Hepatocyte (in vitro differentiated cells): Measurements from ENCODE around the gene HECTD4. TPM values are rescaled to one million over a fixed set of nuclear protein-coding genes. Genes with fewer than 3 reads are reported as not detected.

Source experiments
- DNase-seq: peaks from one replicate; pipeline ENCODE4 v3.0.0-alpha.2; 2016; ENCODE audit warnings: low spot score
- H2AFZ ChIP-seq: fragments of 200-600 bp; sonication (generic); 2 replicates; pipeline ENCODE4 v1.6.0; 2016; ENCODE audit warnings: antibody characterized with exemption, mild to moderate bottlenecking
- H3K27ac ChIP-seq: fragments of 200-600 bp; sonication (generic); 2 replicates; pipeline ENCODE4 v1.5.1; 2016; ENCODE audit warnings: mild to moderate bottlenecking
- H3K27me3 ChIP-seq: fragments of 200-600 bp; sonication (generic); 2 replicates; pipeline ENCODE4 v1.6.1; 2016
- H3K36me3 ChIP-seq: fragments of 200-600 bp; sonication (generic); replicated peaks from 2 replicates; pipeline ENCODE4 v1.5.1; 2016; ENCODE audit warnings: low read depth; ENCODE audit not compliant: insufficient read depth
- H3K4me1 ChIP-seq: fragments of 200-600 bp; sonication (generic); 2 replicates; pipeline ENCODE4 v1.5.1; 2016; ENCODE audit warnings: mild to moderate bottlenecking, moderate library complexity; ENCODE audit not compliant: insufficient read depth
- H3K4me2 ChIP-seq: fragments of 200-600 bp; sonication (generic); 2 replicates; pipeline ENCODE4 v1.6.0; 2016
- H3K4me3 ChIP-seq: fragments of 200-600 bp; sonication (generic); 2 replicates; pipeline ENCODE4 v1.5.1; 2016; ENCODE audit warnings: mild to moderate bottlenecking
- H3K79me2 ChIP-seq: fragments of 200-600 bp; sonication (generic); 2 replicates; pipeline ENCODE4 v1.6.0; 2017; ENCODE audit warnings: mild to moderate bottlenecking
- H3K9me2 ChIP-seq: fragments of 200-600 bp; sonication (generic); replicated peaks from 2 replicates; pipeline ENCODE4 v1.6.0; 2017; ENCODE audit warnings: mild to moderate bottlenecking; ENCODE audit not compliant: insufficient read depth
- H3K9me3 ChIP-seq: fragments of 200-600 bp; sonication (generic); 2 replicates; pipeline ENCODE4 v1.5.1; 2016; ENCODE audit warnings: low read depth, mild to moderate bottlenecking
- H4K20me1 ChIP-seq: fragments of 200-600 bp; sonication (generic); 2 replicates; pipeline ENCODE4 v1.6.0; 2016; ENCODE audit warnings: mild to moderate bottlenecking; ENCODE audit not compliant: insufficient read depth, poor library complexity, severe bottlenecking
- EZH2 ChIP-seq: fragments of 200-600 bp; sonication (generic); IDR thresholded peaks from 2 replicates; pipeline ENCODE4 v1.6.1; 2016; ENCODE audit warnings: antibody characterized with exemption, mild to moderate bottlenecking, borderline replicate concordance
- EZH2phosphoT487 ChIP-seq: fragments of 200-600 bp; sonication (generic); IDR thresholded peaks from one replicate; pipeline ENCODE4 v1.6.1; 2018; ENCODE audit warnings: antibody characterized with exemption, mild to moderate bottlenecking, low read depth, moderate library complexity; ENCODE audit not compliant: unreplicated experiment, severe bottlenecking
- WGBS: methylation state at CpG from one replicate; pipeline ENCODE4 v1.1.6; 2016; ENCODE audit warnings: low lambda C conversion rate; ENCODE audit errors: missing lambda C conversion rate; 5-methylcytosine and 5-hydroxymethylcytosine counted together
- polyA plus RNA-seq: library from polyadenylated mRNA; unstranded; fragments of >200 nt; fragmentation: Nextera tagmentation; extraction: Ambion mirVana; gene quantifications from 2 replicates; pipeline ENCODE4 v1.2.1, GENCODE V29; 2016
- total RNA-seq: library from RNA; depleted of rRNA; stranded (reverse); fragments of >200 nt; gene quantifications from 2 replicates; pipeline ENCODE4 v1.2.3, GENCODE V29; 2014
- TF ChIP-seq, protein P1 (sequence below): fragments of 200-600 bp; sonication (generic); IDR thresholded peaks from 2 replicates; pipeline ENCODE4 v1.5.1; 2016; ENCODE audit warnings: antibody characterized with exemption, mild to moderate bottlenecking; ENCODE audit not compliant: poor library complexity

Gene HECTD4
- total and polyA plus RNA-seq, 2 experiments from 2014 or later: 22.7 to 27.1 TPM

DNA sequence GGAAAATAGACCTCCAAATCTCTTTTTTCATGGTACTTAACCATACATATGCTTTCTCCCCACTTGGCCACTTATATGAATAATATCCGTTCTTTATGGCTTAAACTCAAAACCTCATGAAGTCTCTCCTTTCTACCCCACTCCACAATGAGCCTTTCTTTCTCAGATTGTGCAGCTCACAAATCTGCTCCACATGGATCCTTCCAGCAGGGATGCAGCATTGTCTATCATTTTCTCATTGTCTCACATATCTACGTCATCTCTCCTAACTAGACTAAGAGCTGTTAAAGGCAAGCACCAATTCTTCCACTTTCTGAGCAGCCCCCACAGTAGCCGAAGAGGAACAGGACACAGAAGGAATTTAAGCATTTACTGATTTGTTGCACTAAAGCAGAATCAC lies 106.4 kb downstream of the HECTD4 start:
- no peaks in the 10 kb centered on the region for H3K9me2 ChIP-seq
- TF ChIP-seq EZH2phosphoT487 (no peak), EZH2 (no peak)
- TF ChIP-seq, protein P1, sequence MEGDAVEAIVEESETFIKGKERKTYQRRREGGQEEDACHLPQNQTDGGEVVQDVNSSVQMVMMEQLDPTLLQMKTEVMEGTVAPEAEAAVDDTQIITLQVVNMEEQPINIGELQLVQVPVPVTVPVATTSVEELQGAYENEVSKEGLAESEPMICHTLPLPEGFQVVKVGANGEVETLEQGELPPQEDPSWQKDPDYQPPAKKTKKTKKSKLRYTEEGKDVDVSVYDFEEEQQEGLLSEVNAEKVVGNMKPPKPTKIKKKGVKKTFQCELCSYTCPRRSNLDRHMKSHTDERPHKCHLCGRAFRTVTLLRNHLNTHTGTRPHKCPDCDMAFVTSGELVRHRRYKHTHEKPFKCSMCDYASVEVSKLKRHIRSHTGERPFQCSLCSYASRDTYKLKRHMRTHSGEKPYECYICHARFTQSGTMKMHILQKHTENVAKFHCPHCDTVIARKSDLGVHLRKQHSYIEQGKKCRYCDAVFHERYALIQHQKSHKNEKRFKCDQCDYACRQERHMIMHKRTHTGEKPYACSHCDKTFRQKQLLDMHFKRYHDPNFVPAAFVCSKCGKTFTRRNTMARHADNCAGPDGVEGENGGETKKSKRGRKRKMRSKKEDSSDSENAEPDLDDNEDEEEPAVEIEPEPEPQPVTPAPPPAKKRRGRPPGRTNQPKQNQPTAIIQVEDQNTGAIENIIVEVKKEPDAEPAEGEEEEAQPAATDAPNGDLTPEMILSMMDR: no peak
- 87% methylated on average over 3 of the region's 3 CpGs for WGBS
- H3K27ac ChIP-seq: no peak overlapping the region
- H3K9me3 ChIP-seq: no peaks in the 10 kb centered on the region
- no peak for DNase-seq
- no peaks in the 10 kb centered on the region for H4K20me1 ChIP-seq
- H3K4me1 ChIP-seq: no peaks in the 10 kb centered on the region
- no peak overlapping the region for H2AFZ ChIP-seq
- no peak overlapping the region for H3K4me2 ChIP-seq
- H3K27me3 ChIP-seq: no peaks in the 10 kb centered on the region
- no peaks in the 10 kb centered on the region for H3K79me2 ChIP-seq
- no peak overlapping the region for H3K4me3 ChIP-seq
- no peaks in the 10 kb centered on the region for H3K36me3 ChIP-seq

DNA sequence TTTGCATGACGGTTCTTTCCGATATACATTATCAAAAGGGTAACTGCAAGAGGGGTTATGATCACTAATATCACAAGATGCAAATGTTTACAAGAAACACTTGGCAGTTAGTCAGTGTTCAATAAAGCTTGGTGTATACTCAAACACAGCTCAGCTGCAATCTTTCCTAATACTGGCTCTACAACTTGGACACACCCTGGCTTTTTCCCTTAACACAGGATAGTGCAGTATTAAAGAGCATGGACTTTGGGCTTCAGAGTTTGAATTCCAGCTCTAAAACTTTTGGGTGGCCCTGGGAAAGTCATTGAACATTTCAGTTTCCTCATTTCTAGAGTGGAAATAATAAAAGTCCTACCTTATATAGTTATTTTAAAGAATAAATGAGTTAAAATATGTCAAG lies 107.0 kb downstream of the HECTD4 start:
- Histone ChIP-seq H3K4me2 (no peak overlapping the region), H3K27me3 (no peaks in the 10 kb centered on the region)

DNA sequence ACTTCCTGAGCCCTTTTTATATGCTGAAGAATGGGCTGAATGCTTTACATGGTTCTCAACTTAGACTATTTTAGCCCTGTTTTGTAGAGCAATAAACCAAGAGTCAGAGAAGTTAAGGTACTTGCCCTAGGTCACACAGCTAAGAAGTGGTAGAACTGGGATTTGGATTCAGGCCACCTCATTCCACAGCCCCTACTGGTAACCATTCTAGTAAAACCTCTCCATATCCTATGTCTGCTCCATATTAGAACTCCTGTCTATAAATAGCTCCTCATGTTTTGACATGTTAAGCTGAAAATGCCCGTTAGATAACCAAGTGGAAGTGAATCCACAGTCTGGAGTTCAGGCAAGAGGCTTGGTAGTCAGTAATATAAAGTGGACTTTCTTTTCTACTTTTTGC lies 111.6 kb downstream of the HECTD4 start:
- no peaks in the 10 kb centered on the region for H4K20me1 ChIP-seq
- no peak overlapping the region for H3K4me2 ChIP-seq
- no peaks in the 10 kb centered on the region for H3K79me2 ChIP-seq
- H3K27ac ChIP-seq: no peak overlapping the region
- H3K9me2 ChIP-seq: no peaks in the 10 kb centered on the region
- H3K36me3 ChIP-seq: peaks cover 3% of the 10 kb centered on the region
- no peaks in the 10 kb centered on the region for H3K27me3 ChIP-seq
- no peak for DNase-seq
- no peaks in the 10 kb centered on the region for H3K4me1 ChIP-seq
- no peak overlapping the region for H2AFZ ChIP-seq
- TF ChIP-seq, protein P1: no peak
- TF ChIP-seq EZH2: no peak
- no peaks in the 10 kb centered on the region for H3K9me3 ChIP-seq
- no peak overlapping the region for H3K4me3 ChIP-seq
- WGBS: 62% methylated on average over 1 of the region's 1 CpG

More for the DNA sequence above, 107.0 kb downstream of the HECTD4 start:
- H2AFZ ChIP-seq: no peak overlapping the region
- no peak for TF ChIP-seq EZH2phosphoT487
- TF ChIP-seq, protein P1: no peak
- no peak for TF ChIP-seq EZH2
- DNase-seq: peak; percentile 13
- no peaks in the 10 kb centered on the region for H3K36me3 ChIP-seq
- WGBS: 96% methylated on average over 2 of the region's 2 CpGs
- no peaks in the 10 kb centered on the region for H3K9me3 ChIP-seq
- no peaks in the 10 kb centered on the region for H3K79me2 ChIP-seq
- H3K9me2 ChIP-seq: no peaks in the 10 kb centered on the region
- no peak overlapping the region for H3K4me3 ChIP-seq
- H3K27ac ChIP-seq: no peak overlapping the region
- no peaks in the 10 kb centered on the region for H3K4me1 ChIP-seq
- H4K20me1 ChIP-seq: no peaks in the 10 kb centered on the region

DNA sequence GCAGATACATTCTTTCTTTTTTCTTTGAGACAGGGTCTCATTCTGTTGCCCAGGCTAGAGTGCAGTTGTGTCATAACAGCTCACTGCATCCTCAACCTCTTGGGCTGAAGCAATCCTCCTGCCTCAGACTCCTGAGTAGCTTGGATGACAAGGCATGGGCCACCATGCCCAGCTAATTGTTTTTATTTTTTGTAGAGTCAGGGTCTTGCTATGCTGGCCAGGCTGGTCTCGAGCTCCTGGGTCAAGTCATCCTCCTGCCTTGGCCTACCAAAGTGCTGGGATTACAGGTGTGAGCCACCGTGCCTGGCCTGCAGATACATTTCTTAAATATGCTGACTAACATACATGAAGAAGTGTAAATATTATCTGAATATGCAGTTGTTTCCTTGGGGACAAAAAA lies 115.8 kb downstream of the HECTD4 start:
- WGBS: 97% methylated on average over 2 of the region's 2 CpGs
- Histone ChIP-seq H2AFZ (no peak overlapping the region), H3K4me1 (no peaks in the 10 kb centered on the region), H3K4me2 (no peak overlapping the region), H3K27me3 (no peaks in the 10 kb centered on the region), H4K20me1 (no peaks in the 10 kb centered on the region), H3K9me2 (no peaks in the 10 kb centered on the region), H3K27ac (no peak overlapping the region), H3K79me2 (no peaks in the 10 kb centered on the region), H3K4me3 (no peak overlapping the region), H3K9me3 (no peaks in the 10 kb centered on the region), H3K36me3 (peaks cover 3% of the 10 kb centered on the region)
- DNase-seq: no peak
- TF ChIP-seq, protein P1: no peak
